CD4-positive, alpha-beta T cell (primary cell): Measurements from ENCODE around the gene PDE7B. TPM values are rescaled to one million over a fixed set of nuclear protein-coding genes. Genes with fewer than 3 reads are reported as not detected.

ENCODE experiments used
- ATAC-seq: fragments of 200-7000 bp; cut with Tn5 transposase; one replicate; pipeline ENCODE4 v1.10.0; 2022; ENCODE audit warnings: mild to moderate bottlenecking; ENCODE audit not compliant: poor library complexity
- CTCF ChIA-PET: fragments of 350-600 bp; sonication (Branson Sonifier 250); formaldehyde crosslinking; loops from one replicate; lab custom pipeline; 2021; ENCODE audit warnings: antibody characterized with exemption, inconsistent platforms; lab: Charles Lee
- POLR2A ChIA-PET: fragments of 350-600 bp; sonication (Branson Sonifier 250); formaldehyde crosslinking; loops from one replicate; lab custom pipeline; 2021; ENCODE audit warnings: antibody characterized with exemption, inconsistent platforms; lab: Charles Lee
- DNase-seq, 14 experiments: peaks; one replicate each; pipeline ENCODE4 v3.0.0-alpha.2; 2013 to 2020; ENCODE audit warnings: mixed read lengths in 2 of 14
- H3K27ac ChIP-seq, 2 donors: one replicate each; pipeline versions ENCODE4 v1.5.1 to v1.7.0; 2013; ENCODE audit warnings: low read length in 2 of 2, low read depth in 1 of 2, mild to moderate bottlenecking in 1 of 2
- H3K27me3 ChIP-seq, 2 experiments: 1 replicate in 1 of 2; 2 replicates in 1 of 2; pipeline versions ENCODE4 v1.6.1 to v1.7.0; 2013; ENCODE audit warnings: low read length in 2 of 2, control low read depth in 1 of 2, mild to moderate bottlenecking in 1 of 2, moderate library complexity in 1 of 2; ENCODE audit not compliant: insufficient read depth in 2 of 2, control insufficient read depth in 1 of 2
- H3K36me3 ChIP-seq: one replicate; pipeline ENCODE4 v1.6.1; 2013; ENCODE audit warnings: low read length, control low read depth; ENCODE audit not compliant: insufficient read depth
- H3K4me1 ChIP-seq: one replicate; pipeline ENCODE4 v1.6.1; 2013; ENCODE audit warnings: low read length, control low read depth; ENCODE audit not compliant: insufficient read depth
- H3K4me3 ChIP-seq: one replicate; pipeline ENCODE4 v1.5.1; 2013; ENCODE audit warnings: mild to moderate bottlenecking, low read length, moderate library complexity
- H3K9me3 ChIP-seq, 2 experiments: 1 replicate in 1 of 2; 2 replicates in 1 of 2; pipeline versions ENCODE4 v1.6.1 to v1.7.0; 2013; ENCODE audit warnings: low read length in 2 of 2, mild to moderate bottlenecking in 2 of 2, control low read depth in 1 of 2, moderate library complexity in 1 of 2; ENCODE audit not compliant: control insufficient read depth in 1 of 2, insufficient read depth in 1 of 2
- H3K27ac Mint-ChIP-seq: one replicate; pipeline ENCODE4 v1.8.0; 2020; ENCODE audit warnings: mixed read lengths
- H3K27me3 Mint-ChIP-seq: one replicate; pipeline ENCODE4 v1.8.0; 2021; ENCODE audit warnings: mixed read lengths
- H3K36me3 Mint-ChIP-seq: one replicate; pipeline ENCODE4 v1.8.0; 2021; ENCODE audit warnings: low read depth, mixed read lengths
- H3K4me1 Mint-ChIP-seq: one replicate; pipeline ENCODE4 v1.8.0; 2021; ENCODE audit warnings: low read depth, mixed read lengths
- H3K4me3 Mint-ChIP-seq: one replicate; pipeline ENCODE4 v1.8.0; 2020; ENCODE audit warnings: mild to moderate bottlenecking, mixed read lengths
- H3K9me3 Mint-ChIP-seq: one replicate; pipeline ENCODE4 v1.8.0; 2020; ENCODE audit warnings: mixed read lengths
- CTCF ChIP-seq: fragments of 200-600 bp; IDR thresholded peaks from one replicate; pipeline ENCODE4 v1.8.0; 2022; ENCODE audit warnings: antibody characterized with exemption, mild to moderate bottlenecking
- intact Hi-C, 2 experiments: fragments of 100-400 bp; cut with DNase I in 1 of 2; cut with micrococcal nuclease in 1 of 2; formaldehyde crosslinking; loops; one replicate each; pipeline versions ENCODE4 v1.15.1 to v1.9.0; 2023 to 2025; cut with DNase I, micrococcal nuclease
- total RNA-seq, 174 experiments: library from RNA in 2 of 174; stranded (reverse) in 2 of 174; gene quantifications; one replicate each; pipeline ENCODE4 v1.2.3 and lab custom pipeline; 2021 to 2026

The PDE7B gene
- total RNA-seq, 2 experiments from 2014 or later, result 0.25 to 0.34 TPM

GRCh38 chr6:136188486-136188885 lies 337.0 kb downstream of the PDE7B start:
- no peak for DNase-seq
- no peaks in the 10 kb centered on the region for H3K36me3 Mint-ChIP-seq
- Histone ChIP-seq H3K27me3 (no peaks in the 10 kb centered on the region), H3K36me3 (no peaks in the 10 kb centered on the region), H3K27ac (no peak overlapping the region), H3K4me3 (no peak overlapping the region), H3K9me3 (peaks cover 0 to 6% of the 10 kb centered on the region in 2 experiments), H3K4me1 (no peaks in the 10 kb centered on the region)
- ChIA-PET CTCF (no interaction called here), POLR2A (no interaction called here)
- H3K27me3 Mint-ChIP-seq, result peaks cover under 1% of the 10 kb centered on the region
- ATAC-seq, result no peak
- no peaks in the 10 kb centered on the region for H3K9me3 Mint-ChIP-seq
- H3K4me1 Mint-ChIP-seq, result no peaks in the 10 kb centered on the region
- TF ChIP-seq CTCF, result no peak
- intact Hi-C loops, result no loop called here
- no peak overlapping the region for H3K27ac Mint-ChIP-seq
- H3K4me3 Mint-ChIP-seq, result no peak overlapping the region

GRCh38 chr6:136189104-136189503 lies 337.6 kb downstream of the PDE7B start:
- intact Hi-C loops, result no loop called here
- no peak for TF ChIP-seq CTCF
- POLR2A ChIA-PET, result no interaction called here
- Histone ChIP-seq H3K4me1 (no peaks in the 10 kb centered on the region), H3K4me3 (no peak overlapping the region), H3K27ac (no peak overlapping the region), H3K9me3 (peaks cover 0 to 6% of the 10 kb centered on the region in 2 experiments), H3K36me3 (no peaks in the 10 kb centered on the region), H3K27me3 (no peaks in the 10 kb centered on the region)
- Mint-ChIP-seq H3K4me3 (no peak overlapping the region), H3K9me3 (no peaks in the 10 kb centered on the region), H3K4me1 (no peaks in the 10 kb centered on the region), H3K27ac (no peak overlapping the region), H3K27me3 (peaks cover 4% of the 10 kb centered on the region), H3K36me3 (no peaks in the 10 kb centered on the region)
- DNase-seq (no peak), ATAC-seq (no peak)
- CTCF ChIA-PET, result no interaction called here

GRCh38 chr6:136191606-136192312 lies 340.3 kb downstream of the PDE7B start:
- H3K27ac Mint-ChIP-seq, result no peak overlapping the region
- H3K4me1 Mint-ChIP-seq, result no peaks in the 10 kb centered on the region
- ATAC-seq (no peak), DNase-seq (no peak)
- H3K9me3 ChIP-seq, result peaks cover 0 to 6% of the 10 kb centered on the region in 2 experiments
- no peaks in the 10 kb centered on the region for H3K9me3 Mint-ChIP-seq
- no peaks in the 10 kb centered on the region for H3K36me3 Mint-ChIP-seq
- H3K36me3 ChIP-seq, result no peaks in the 10 kb centered on the region
- H3K27me3 Mint-ChIP-seq, result peaks cover 4% of the 10 kb centered on the region
- no peaks in the 10 kb centered on the region for H3K27me3 ChIP-seq
- H3K27ac ChIP-seq, result no peak overlapping the region
- CTCF ChIA-PET, result interaction anchor here (1.3 kb wide), 1 partner anchor 15 kb away, joined by 3 read pairs; no protein-coding TSS in a partner anchor
- intact Hi-C loops, result no loop called here
- H3K4me3 Mint-ChIP-seq, result no peak overlapping the region
- POLR2A ChIA-PET, result no interaction called here
- no peaks in the 10 kb centered on the region for H3K4me1 ChIP-seq
- no peak overlapping the region for H3K4me3 ChIP-seq
- no peak for TF ChIP-seq CTCF
